SHP77 (cell line): Measurements from ENCODE around the gene GPC5.

ENCODE experiments used
- DNase-seq, 2 experiments: peaks; one replicate each; lab custom pipeline; 2025; lab: John Stamatoyannopoulos, UW

The GPC5 gene

GRCh38 chr13:91459485-91459884, 61.1 kb downstream of the GPC5 start:
- DNase-seq, result no peak

- no peak for DNase-seq
These were observed 65.9 kb downstream of the GPC5 start for GRCh38 chr13:91464336-91464735.

GRCh38 chr13:91467236-91467635, 68.8 kb downstream of the GPC5 start:
- no peak for DNase-seq

GRCh38 chr13:91468301-91468700, 69.9 kb downstream of the GPC5 start:
- DNase-seq, result no peak

GRCh38 chr13:91470084-91470621, 71.7 kb downstream of the GPC5 start:
- DNase-seq, result no peak

GRCh38 chr13:91470681-91471080, 72.3 kb downstream of the GPC5 start:
- no peak for DNase-seq

GRCh38 chr13:91482427-91482826, 84.0 kb downstream of the GPC5 start:
- DNase-seq, result no peak

- no peak for DNase-seq
These were observed 93.6 kb downstream of the GPC5 start for GRCh38 chr13:91491980-91492379.

GRCh38 chr13:91493442-91493841, 95.0 kb downstream of the GPC5 start:
- DNase-seq, result no peak

- no peak for DNase-seq
These were observed 99.9 kb downstream of the GPC5 start for GRCh38 chr13:91498298-91498697.

GRCh38 chr13:91504216-91504615, 105.8 kb downstream of the GPC5 start:
- no peak for DNase-seq

- no peak for DNase-seq
These were observed 108.3 kb downstream of the GPC5 start for GRCh38 chr13:91506759-91507158.

GRCh38 chr13:91510058-91510457, 111.6 kb downstream of the GPC5 start:
- no peak for DNase-seq

GRCh38 chr13:91513790-91514189, 115.4 kb downstream of the GPC5 start:
- no peak for DNase-seq

- no peak for DNase-seq
These were observed 118.4 kb downstream of the GPC5 start for GRCh38 chr13:91516799-91517198.

- no peak for DNase-seq
These were observed 122.5 kb downstream of the GPC5 start for GRCh38 chr13:91520952-91521351.

- DNase-seq, result no peak
These were observed 124.7 kb downstream of the GPC5 start for GRCh38 chr13:91523116-91523515.

GRCh38 chr13:91526543-91527033, 128.2 kb downstream of the GPC5 start:
- DNase-seq, result no peak

GRCh38 chr13:91529739-91530482, 131.5 kb downstream of the GPC5 start:
- DNase-seq, result no peak

- DNase-seq, result no peak
These were observed 133.2 kb downstream of the GPC5 start for GRCh38 chr13:91531646-91532045.

- no peak for DNase-seq
These were observed 134.9 kb downstream of the GPC5 start for GRCh38 chr13:91533354-91533753.

GRCh38 chr13:91534996-91535395, 136.6 kb downstream of the GPC5 start:
- DNase-seq, result no peak

- DNase-seq, result no peak
These were observed 139.0 kb downstream of the GPC5 start for GRCh38 chr13:91537376-91537775.
